Stimulated activated CD8-positive, alpha-beta memory T cell treated with anti-CD3 and anti-CD28 coated beads, Interleukin-12 subunit alpha, Interleukin-12 subunit beta, amount 100 ng/mL, for 24 hours (primary cell): ENCODE measurements around the gene MYOCD.

Experiments
- DNase-seq: peaks from one replicate; pipeline ENCODE4 v3.0.0-alpha.2; 2020; ENCODE audit errors: extremely low read depth

The MYOCD gene

GRCh38 chr17:12643822-12644221 is 21.9 kb upstream of the MYOCD start:
- no peak for DNase-seq

- no peak for DNase-seq
Measured at GRCh38 chr17:12644623-12645022, 21.1 kb upstream of the MYOCD start.

GRCh38 chr17:12646761-12647422 is 18.8 kb upstream of the MYOCD start:
- DNase-seq, result no peak

GRCh38 chr17:12648498-12648897 is 17.2 kb upstream of the MYOCD start:
- DNase-seq, result no peak

- no peak for DNase-seq
Measured at GRCh38 chr17:12655936-12656335, 9.8 kb upstream of the MYOCD start.

- DNase-seq, result no peak
Measured at GRCh38 chr17:12656354-12656753, 9.3 kb upstream of the MYOCD start.

GRCh38 chr17:12659500-12659899 is 6.2 kb upstream of the MYOCD start:
- DNase-seq, result no peak

- DNase-seq, result no peak
Measured at GRCh38 chr17:12664252-12664651, 1.4 kb upstream of the MYOCD start.

- no peak for DNase-seq
Measured at GRCh38 chr17:12664894-12665262, 812 bp upstream of the MYOCD start.

- DNase-seq, result no peak
Measured at GRCh38 chr17:12666718-12667117, 1.0 kb downstream of the MYOCD start.

- no peak for DNase-seq
Measured at GRCh38 chr17:12667299-12667958, 1.7 kb downstream of the MYOCD start.

- no peak for DNase-seq
Measured at GRCh38 chr17:12671906-12672305, 6.2 kb downstream of the MYOCD start.

- no peak for DNase-seq
Measured at GRCh38 chr17:12672947-12673346, 7.3 kb downstream of the MYOCD start.

- no peak for DNase-seq
Measured at GRCh38 chr17:12673788-12674187, 8.1 kb downstream of the MYOCD start.

GRCh38 chr17:12680407-12680897 is 14.8 kb downstream of the MYOCD start:
- DNase-seq, result no peak

GRCh38 chr17:12680993-12681392 is 15.3 kb downstream of the MYOCD start:
- DNase-seq, result no peak

- DNase-seq, result no peak
Measured at GRCh38 chr17:12683299-12683698, 17.6 kb downstream of the MYOCD start.

GRCh38 chr17:12686486-12686885 is 20.8 kb downstream of the MYOCD start:
- no peak for DNase-seq

GRCh38 chr17:12688382-12688781 is 22.7 kb downstream of the MYOCD start:
- no peak for DNase-seq

GRCh38 chr17:12691173-12691572 is 25.5 kb downstream of the MYOCD start:
- no peak for DNase-seq

- DNase-seq, result no peak
Measured at GRCh38 chr17:12693640-12694039, 27.9 kb downstream of the MYOCD start.

- DNase-seq, result no peak
Measured at GRCh38 chr17:12706070-12706469, 40.4 kb downstream of the MYOCD start.

GRCh38 chr17:12709063-12709462 is 43.4 kb downstream of the MYOCD start:
- DNase-seq, result no peak

- no peak for DNase-seq
Measured at GRCh38 chr17:12712415-12712814, 46.7 kb downstream of the MYOCD start.
